NT2/D1 (cell line): ENCODE measurements around the gene TMEM9B.

ENCODE experiments used
- SUZ12 ChIP-seq: IDR thresholded peaks from 2 replicates; pipeline ENCODE4 v1.6.1; 2011; ENCODE audit not compliant: insufficient read length, insufficient read depth; ENCODE audit errors: extremely low read depth
- YY1 ChIP-seq: IDR thresholded peaks from 2 replicates; pipeline ENCODE4 v1.6.1; 2011; ENCODE audit not compliant: insufficient read length, insufficient read depth

GRCh38 chr11:8980485-8980884 is 16.2 kb upstream of the TMEM9B start:
- TF ChIP-seq SUZ12: no peak
- no peak for TF ChIP-seq YY1
